ENCODE data around the gene LRRC28.

LRRC28 gene

GRCh38 chr15:99402014-99402729 lies 150.9 kb downstream of the LRRC28 start:
- H3K4me1 ChIP-seq (ENCODE audit: control insufficient read depth, low read length), result no peaks in the 10 kb centered on the region

GRCh38 chr15:99403597-99403996 lies 152.3 kb downstream of the LRRC28 start:
- Histone ChIP-seq H3K36me3 (ENCODE audit: control insufficient read depth, low read length) (no peaks in the 10 kb centered on the region), H3K79me2 (ENCODE audit: control insufficient read depth, low read length) (no peaks in the 10 kb centered on the region), H3K9me3 (ENCODE audit: control insufficient read depth, insufficient read depth, low read length) (no peaks in the 10 kb centered on the region), H3K4me2 (ENCODE audit: low read length) (no peak overlapping the region), H3K4me1 (ENCODE audit: control insufficient read depth, low read length) (no peaks in the 10 kb centered on the region), H3K4me3 (ENCODE audit: low read length) (no peak overlapping the region), H3F3A (ENCODE audit: control insufficient read depth, insufficient read depth) (no peaks in the 10 kb centered on the region), H4K20me1 (ENCODE audit: control insufficient read depth, insufficient read depth, low read depth, low read length) (no peaks in the 10 kb centered on the region), H3K27me3 (ENCODE audit: control insufficient read depth, low read length) (no peaks in the 10 kb centered on the region), H3K9me2 (replicated peaks; ENCODE audit: control insufficient read depth, low read length) (no peaks in the 10 kb centered on the region), H3K27ac (ENCODE audit: low read depth, low read length) (no peak overlapping the region)
- TF ChIP-seq CTCF (IDR thresholded peaks at IDR 0.05; ENCODE audit: low read depth, low read length, poor library complexity, severe bottlenecking) (no peak), EZH2phosphoT487 (IDR thresholded peaks at IDR 0.05; ENCODE audit: borderline replicate concordance, low read length) (no peak)

More at GRCh38 chr15:99402014-99402729, 150.9 kb downstream of the LRRC28 start:
- Histone ChIP-seq H3K9me3 (ENCODE audit: control insufficient read depth, insufficient read depth, low read length) (no peaks in the 10 kb centered on the region), H4K20me1 (ENCODE audit: control insufficient read depth, insufficient read depth, low read depth, low read length) (no peaks in the 10 kb centered on the region), H3F3A (ENCODE audit: control insufficient read depth, insufficient read depth) (no peaks in the 10 kb centered on the region), H3K4me3 (ENCODE audit: low read length) (no peak overlapping the region), H3K4me2 (ENCODE audit: low read length) (no peak overlapping the region), H3K27me3 (ENCODE audit: control insufficient read depth, low read length) (no peaks in the 10 kb centered on the region), H3K9me2 (replicated peaks; ENCODE audit: control insufficient read depth, low read length) (no peaks in the 10 kb centered on the region), H3K36me3 (ENCODE audit: control insufficient read depth, low read length) (no peaks in the 10 kb centered on the region), H3K79me2 (ENCODE audit: control insufficient read depth, low read length) (no peaks in the 10 kb centered on the region), H3K27ac (ENCODE audit: low read depth, low read length) (no peak overlapping the region)
- TF ChIP-seq EZH2phosphoT487 (IDR thresholded peaks at IDR 0.05; ENCODE audit: borderline replicate concordance, low read length) (no peak), CTCF (IDR thresholded peaks at IDR 0.05; ENCODE audit: low read depth, low read length, poor library complexity, severe bottlenecking) (no peak)

DNA sequence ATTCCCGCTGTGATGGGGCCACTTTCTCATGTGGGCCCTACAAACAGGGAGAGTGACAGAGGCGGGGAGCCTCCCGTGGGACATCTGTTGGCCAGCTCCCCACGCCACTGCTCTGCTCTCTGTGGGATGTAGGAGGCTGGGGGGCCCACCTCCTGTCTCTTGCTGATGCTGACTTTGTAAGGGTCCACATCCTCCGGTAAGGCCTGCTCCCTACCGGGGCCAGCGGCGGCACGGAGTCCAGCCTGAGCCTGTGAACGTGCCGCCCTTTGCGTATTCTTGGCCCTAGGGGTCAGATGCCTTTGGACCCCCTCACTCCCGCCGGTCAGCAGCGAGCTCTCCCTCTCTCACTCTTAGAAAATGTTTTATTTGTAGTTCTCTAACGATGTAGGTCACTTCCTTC lies 153.2 kb downstream of the LRRC28 start:
- TF ChIP-seq EZH2phosphoT487 (IDR thresholded peaks at IDR 0.05; ENCODE audit: borderline replicate concordance, low read length) (no peak), CTCF (IDR thresholded peaks at IDR 0.05; ENCODE audit: low read depth, low read length, poor library complexity, severe bottlenecking) (no peak)
- no peak overlapping the region for H3K4me2 ChIP-seq (ENCODE audit: low read length)
- H3K27ac ChIP-seq (ENCODE audit: low read depth, low read length), result no peak overlapping the region
- no peaks in the 10 kb centered on the region for H3K27me3 ChIP-seq (ENCODE audit: control insufficient read depth, low read length)
- H3K9me2 ChIP-seq (replicated peaks; ENCODE audit: control insufficient read depth, low read length), result no peaks in the 10 kb centered on the region
- H3K4me1 ChIP-seq (ENCODE audit: control insufficient read depth, low read length), result no peaks in the 10 kb centered on the region
- H3K9me3 ChIP-seq (ENCODE audit: control insufficient read depth, insufficient read depth, low read length), result no peaks in the 10 kb centered on the region
- H4K20me1 ChIP-seq (ENCODE audit: control insufficient read depth, insufficient read depth, low read depth, low read length), result no peaks in the 10 kb centered on the region
- H3F3A ChIP-seq (ENCODE audit: control insufficient read depth, insufficient read depth), result no peaks in the 10 kb centered on the region
- H3K36me3 ChIP-seq (ENCODE audit: control insufficient read depth, low read length), result no peaks in the 10 kb centered on the region
- no peaks in the 10 kb centered on the region for H3K79me2 ChIP-seq (ENCODE audit: control insufficient read depth, low read length)
- no peak overlapping the region for H3K4me3 ChIP-seq (ENCODE audit: low read length)

Measured in DOHH2 (cell line).